ENCODE data around the gene RAB35. TPM values are rescaled to one million over a fixed set of nuclear protein-coding genes. Genes with fewer than 3 reads are reported as not detected.

RAB35 gene
- total and polyA plus RNA-seq, 4 donors: 22.1 to 51.8 (median 37.1) TPM

DNA sequence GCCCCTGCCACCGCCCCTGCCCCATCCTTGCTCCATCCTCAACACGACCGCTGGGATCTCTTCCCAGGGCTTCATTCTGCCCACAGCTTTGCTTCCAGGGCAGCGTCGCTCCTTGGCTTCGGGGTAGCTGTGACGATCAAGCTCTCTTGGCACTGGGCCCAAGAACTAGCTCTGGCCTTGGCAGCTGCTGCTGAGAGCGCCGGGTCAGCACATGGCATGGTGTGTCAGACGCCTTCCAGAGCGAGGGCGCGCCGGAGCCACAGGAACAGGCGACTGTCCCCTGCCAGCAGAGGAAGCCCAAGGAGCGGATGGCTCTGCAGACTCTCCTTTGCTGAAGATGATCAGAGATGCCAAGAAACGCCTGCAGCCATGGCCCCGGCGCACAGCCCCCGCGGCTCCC lies 15.9 kb downstream of the RAB35 start:
- TF ChIP-seq, protein P1, sequence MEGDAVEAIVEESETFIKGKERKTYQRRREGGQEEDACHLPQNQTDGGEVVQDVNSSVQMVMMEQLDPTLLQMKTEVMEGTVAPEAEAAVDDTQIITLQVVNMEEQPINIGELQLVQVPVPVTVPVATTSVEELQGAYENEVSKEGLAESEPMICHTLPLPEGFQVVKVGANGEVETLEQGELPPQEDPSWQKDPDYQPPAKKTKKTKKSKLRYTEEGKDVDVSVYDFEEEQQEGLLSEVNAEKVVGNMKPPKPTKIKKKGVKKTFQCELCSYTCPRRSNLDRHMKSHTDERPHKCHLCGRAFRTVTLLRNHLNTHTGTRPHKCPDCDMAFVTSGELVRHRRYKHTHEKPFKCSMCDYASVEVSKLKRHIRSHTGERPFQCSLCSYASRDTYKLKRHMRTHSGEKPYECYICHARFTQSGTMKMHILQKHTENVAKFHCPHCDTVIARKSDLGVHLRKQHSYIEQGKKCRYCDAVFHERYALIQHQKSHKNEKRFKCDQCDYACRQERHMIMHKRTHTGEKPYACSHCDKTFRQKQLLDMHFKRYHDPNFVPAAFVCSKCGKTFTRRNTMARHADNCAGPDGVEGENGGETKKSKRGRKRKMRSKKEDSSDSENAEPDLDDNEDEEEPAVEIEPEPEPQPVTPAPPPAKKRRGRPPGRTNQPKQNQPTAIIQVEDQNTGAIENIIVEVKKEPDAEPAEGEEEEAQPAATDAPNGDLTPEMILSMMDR (IDR thresholded peaks at IDR 0.05; ENCODE audit: control extremely low read depth, extremely low read depth): no peak
- DNase-seq: peak; percentile 72 to 80 (median 78)
- Histone ChIP-seq H3K9me3 (ENCODE audit: control insufficient read depth in 4 of 4, insufficient read depth in 3 of 4, low read length in 3 of 4) (no peaks in the 10 kb centered on the region), H3K4me3 (no peak overlapping the region), H3K36me3 (ENCODE audit: control insufficient read depth in 4 of 4, insufficient read depth in 4 of 4, low read length in 4 of 4) (peaks cover 6 to 83% (median 17%) of the 10 kb centered on the region in 4 donors), H3K9ac (ENCODE audit: insufficient read depth in 1 of 2, low read length in 2 of 2) (no peak overlapping the region), H3K27me3 (ENCODE audit: control insufficient read depth in 3 of 3, insufficient read depth in 3 of 3, low read length in 2 of 3) (peaks cover 0 to 2% (median 0%) of the 10 kb centered on the region in 3 donors), H3K27ac (ENCODE audit: low read depth in 1 of 2, low read length in 1 of 2) (no peak overlapping the region), H3K4me1 (ENCODE audit: control insufficient read depth in 5 of 5, insufficient read depth in 5 of 5, low read length in 5 of 5) (peaks cover 0 to 15% (median 6%) of the 10 kb centered on the region in 5 donors)
- 58 to 70% methylated on average over 21 of the region's 21 CpGs for WGBS, 2 donors
- ATAC-seq (ENCODE audit: insufficient read depth, low FRiP score): no peak

DNA sequence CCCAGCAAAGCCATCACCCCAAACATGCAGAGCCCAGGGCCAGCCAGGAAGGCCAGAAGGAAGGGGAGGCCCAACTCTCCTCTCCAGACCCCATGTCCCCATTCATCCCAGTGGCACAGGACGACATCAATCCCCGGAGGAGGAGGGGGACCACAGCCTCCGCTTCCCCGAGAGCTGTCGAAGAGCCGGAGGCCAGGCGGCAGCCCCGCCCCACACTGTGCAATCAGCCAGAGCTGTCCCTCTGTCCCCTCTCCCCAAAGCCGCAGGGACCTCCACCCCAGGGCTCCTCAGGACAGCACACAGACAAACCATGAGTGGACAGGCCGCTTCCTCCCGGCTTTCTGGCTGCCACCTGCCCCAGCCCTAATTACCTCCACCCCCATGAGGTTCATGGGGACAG lies 16.8 kb downstream of the RAB35 start:
- Histone ChIP-seq H3K36me3 (ENCODE audit: control insufficient read depth in 4 of 4, insufficient read depth in 4 of 4, low read length in 4 of 4) (peaks cover 6 to 82% (median 17%) of the 10 kb centered on the region in 4 donors), H3K4me1 (ENCODE audit: control insufficient read depth in 5 of 5, insufficient read depth in 5 of 5, low read length in 5 of 5) (peaks cover 0 to 15% (median 6%) of the 10 kb centered on the region in 5 donors), H3K27me3 (ENCODE audit: control insufficient read depth in 3 of 3, insufficient read depth in 3 of 3, low read length in 2 of 3) (no peaks in the 10 kb centered on the region), H3K9me3 (ENCODE audit: control insufficient read depth in 4 of 4, insufficient read depth in 3 of 4, low read length in 3 of 4) (no peaks in the 10 kb centered on the region), H3K27ac (ENCODE audit: low read depth in 1 of 2, low read length in 1 of 2) (no peak overlapping the region), H3K9ac (ENCODE audit: insufficient read depth in 1 of 2, low read length in 2 of 2) (no peak overlapping the region), H3K4me3 (no peak overlapping the region)
- no peak for DNase-seq
- whole genome bisulfite sequencing, 2 donors: 95 to 96% methylated on average over 11 of the region's 11 CpGs
- TF ChIP-seq, protein P1 (IDR thresholded peaks at IDR 0.05; ENCODE audit: control extremely low read depth, extremely low read depth): no peak
- no peak for ATAC-seq (ENCODE audit: insufficient read depth, low FRiP score)

GRCh38 chr12:120098756-120099470 lies 17.6 kb downstream of the RAB35 start:
- Histone ChIP-seq H3K27ac (ENCODE audit: low read depth in 1 of 2, low read length in 1 of 2) (no peak overlapping the region), H3K27me3 (ENCODE audit: control insufficient read depth in 3 of 3, insufficient read depth in 3 of 3, low read length in 2 of 3) (no peaks in the 10 kb centered on the region), H3K9me3 (ENCODE audit: control insufficient read depth in 4 of 4, insufficient read depth in 3 of 4, low read length in 3 of 4) (no peaks in the 10 kb centered on the region), H3K9ac (ENCODE audit: insufficient read depth in 1 of 2, low read length in 2 of 2) (no peak overlapping the region), H3K36me3 (ENCODE audit: control insufficient read depth in 4 of 4, insufficient read depth in 4 of 4, low read length in 4 of 4) (peaks cover 6 to 82% (median 19%) of the 10 kb centered on the region in 4 donors), H3K4me1 (ENCODE audit: control insufficient read depth in 5 of 5, insufficient read depth in 5 of 5, low read length in 5 of 5) (peaks cover 0 to 18% (median 6%) of the 10 kb centered on the region in 5 donors), H3K4me3 (no peak overlapping the region)
- 96 to 98% methylated on average over 36 of the region's 36 CpGs for WGBS, 2 donors
- TF ChIP-seq, protein P1 (IDR thresholded peaks at IDR 0.05; ENCODE audit: control extremely low read depth, extremely low read depth): no peak
- no peak for DNase-seq
- ATAC-seq (ENCODE audit: insufficient read depth, low FRiP score): no peak

Measured in lung (tissue), 12 donors.